Gastroesophageal sphincter (tissue), 3 donors: ENCODE measurements around the gene XPOT.

ENCODE experiments used
- POLR2A ChIP-seq, 2 donors: fragments of 450-650 bp; IDR thresholded peaks; one replicate each; pipeline ENCODE4 v1.6.1; 2017; ENCODE audit warnings: antibody characterized with exemption in 2 of 2, mild to moderate bottlenecking in 2 of 2, moderate library complexity in 1 of 2
- TF ChIP-seq, protein P1 (sequence below), 4 experiments: fragments of 200-600 bp in 2 of 4; fragments of 450-650 bp in 2 of 4; sonication (generic) in 1 of 4; IDR thresholded peaks; one replicate each; pipeline ENCODE4 v1.5.1; 2017 to 2019; ENCODE audit warnings: antibody characterized with exemption in 4 of 4, mild to moderate bottlenecking in 2 of 4, moderate library complexity in 2 of 4

DNA sequence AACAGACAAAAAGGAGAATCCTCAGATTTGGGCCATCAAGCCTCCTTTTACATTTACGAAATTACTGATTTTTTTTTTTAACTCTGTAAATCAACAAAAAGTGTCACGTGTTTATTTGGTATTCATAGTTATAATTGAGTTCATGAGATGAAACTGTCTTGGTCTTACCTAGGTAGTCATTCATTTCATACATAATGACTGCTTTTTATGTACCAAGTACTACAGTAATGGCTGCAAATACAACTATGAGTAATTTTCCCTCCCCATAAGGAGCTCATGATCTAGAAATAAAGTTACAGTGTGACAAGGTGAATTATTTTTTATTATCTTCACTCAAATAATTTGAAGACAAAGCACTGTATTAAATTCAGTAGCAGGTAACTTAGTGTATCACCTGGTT is 41.3 kb downstream of the XPOT start:
- TF ChIP-seq, protein P1, sequence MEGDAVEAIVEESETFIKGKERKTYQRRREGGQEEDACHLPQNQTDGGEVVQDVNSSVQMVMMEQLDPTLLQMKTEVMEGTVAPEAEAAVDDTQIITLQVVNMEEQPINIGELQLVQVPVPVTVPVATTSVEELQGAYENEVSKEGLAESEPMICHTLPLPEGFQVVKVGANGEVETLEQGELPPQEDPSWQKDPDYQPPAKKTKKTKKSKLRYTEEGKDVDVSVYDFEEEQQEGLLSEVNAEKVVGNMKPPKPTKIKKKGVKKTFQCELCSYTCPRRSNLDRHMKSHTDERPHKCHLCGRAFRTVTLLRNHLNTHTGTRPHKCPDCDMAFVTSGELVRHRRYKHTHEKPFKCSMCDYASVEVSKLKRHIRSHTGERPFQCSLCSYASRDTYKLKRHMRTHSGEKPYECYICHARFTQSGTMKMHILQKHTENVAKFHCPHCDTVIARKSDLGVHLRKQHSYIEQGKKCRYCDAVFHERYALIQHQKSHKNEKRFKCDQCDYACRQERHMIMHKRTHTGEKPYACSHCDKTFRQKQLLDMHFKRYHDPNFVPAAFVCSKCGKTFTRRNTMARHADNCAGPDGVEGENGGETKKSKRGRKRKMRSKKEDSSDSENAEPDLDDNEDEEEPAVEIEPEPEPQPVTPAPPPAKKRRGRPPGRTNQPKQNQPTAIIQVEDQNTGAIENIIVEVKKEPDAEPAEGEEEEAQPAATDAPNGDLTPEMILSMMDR (IDR thresholded peaks at IDR 0.05), result no peak
- no peak for TF ChIP-seq POLR2A (IDR thresholded peaks at IDR 0.05)
